Keratinocyte (primary cell): ENCODE results near the gene ACTA2. TPM values are rescaled to one million over a fixed set of nuclear protein-coding genes. Genes with fewer than 3 reads are reported as not detected.

ENCODE experiments used
- DNase-seq: peaks from one replicate; pipeline ENCODE4 v3.0.0-alpha.2; 2011; ENCODE audit warnings: low read depth, missing footprints, low spot score
- FAIRE-seq: peaks from 2 replicates; lab custom pipeline; 2011; peaks lifted over from hg19 to GRCh38; lab: Jason Lieb, UNC
- H2AFZ ChIP-seq: 2 replicates; pipeline ENCODE4 v1.6.0; 2012; ENCODE audit warnings: low read length, control low read depth, inconsistent platforms; ENCODE audit not compliant: control insufficient read depth
- H3K27ac ChIP-seq: 2 replicates; pipeline ENCODE4 v1.5.1; 2011; ENCODE audit warnings: low read length; ENCODE audit not compliant: control insufficient read depth, insufficient read depth
- H3K27me3 ChIP-seq: 3 replicates; pipeline ENCODE4 v1.6.0; 2011; ENCODE audit warnings: low read length; ENCODE audit not compliant: control insufficient read depth, insufficient read depth; ENCODE audit errors: extremely low read depth
- H3K36me3 ChIP-seq, 2 experiments: 2 replicates in 1 of 2; 3 replicates in 1 of 2; pipeline ENCODE4 v1.5.1; 2011; ENCODE audit warnings: low read length in 2 of 2, mild to moderate bottlenecking in 1 of 2; ENCODE audit not compliant: control insufficient read depth in 2 of 2, insufficient read depth in 2 of 2; ENCODE audit errors: extremely low read depth in 1 of 2
- H3K4me1 ChIP-seq: 3 replicates; pipeline ENCODE4 v1.5.1; 2011; ENCODE audit warnings: low read length; ENCODE audit not compliant: control insufficient read depth, insufficient read depth; ENCODE audit errors: extremely low read depth
- H3K4me2 ChIP-seq: 3 replicates; pipeline ENCODE4 v1.6.0; 2011; ENCODE audit warnings: low read depth, low read length; ENCODE audit not compliant: control insufficient read depth, insufficient read depth; ENCODE audit errors: extremely low read depth
- H3K4me3 ChIP-seq, 3 experiments: fragments of 200-600 bp in 1 of 3; sonication (generic) in 1 of 3; 2 replicates in 2 of 3; 3 replicates in 1 of 3; pipeline ENCODE4 v1.5.1; 2011 to 2016; ENCODE audit warnings: low read length in 3 of 3, mild to moderate bottlenecking in 3 of 3, control low read depth in 2 of 3, inconsistent platforms in 1 of 3, low read depth in 1 of 3, mixed read lengths in 1 of 3, mixed run types in 1 of 3, moderate library complexity in 1 of 3; ENCODE audit not compliant: control insufficient read depth in 2 of 3, insufficient read depth in 2 of 3; ENCODE audit errors: extremely low read depth in 1 of 3
- H3K79me2 ChIP-seq: 2 replicates; pipeline ENCODE4 v1.6.0; 2012; ENCODE audit warnings: low read length; ENCODE audit not compliant: control insufficient read depth, insufficient read depth
- H3K9ac ChIP-seq: 3 replicates; pipeline ENCODE4 v1.6.0; 2011; ENCODE audit warnings: low read length; ENCODE audit not compliant: control insufficient read depth, insufficient read depth; ENCODE audit errors: extremely low read depth
- H3K9me1 ChIP-seq: 3 replicates; pipeline ENCODE4 v1.6.0; 2011; ENCODE audit warnings: low read length; ENCODE audit not compliant: control insufficient read depth, insufficient read depth; ENCODE audit errors: extremely low read depth
- H3K9me3 ChIP-seq: 2 replicates; pipeline ENCODE4 v1.5.1; 2012; ENCODE audit warnings: low read depth, low read length; ENCODE audit not compliant: control insufficient read depth
- H4K20me1 ChIP-seq: 3 replicates; pipeline ENCODE4 v1.6.0; 2011; ENCODE audit warnings: low read length; ENCODE audit not compliant: control insufficient read depth, insufficient read depth; ENCODE audit errors: extremely low read depth
- CTCF ChIP-seq, 3 experiments: IDR thresholded peaks in 1 of 3; conservative IDR thresholded peaks in 1 of 3; optimal IDR thresholded peaks in 1 of 3; 2 replicates in 2 of 3; 3 replicates in 1 of 3; pipeline versions ENCODE3 to v1.5.1; 2011; ENCODE audit warnings: low read length in 3 of 3, mild to moderate bottlenecking in 3 of 3, moderate library complexity in 2 of 3, control low read depth in 1 of 3, inconsistent platforms in 1 of 3; ENCODE audit not compliant: insufficient read depth in 2 of 3; ENCODE audit errors: extremely low read depth in 1 of 3
- EZH2 ChIP-seq: IDR thresholded peaks from one replicate; pipeline ENCODE4 v1.6.1; 2012; ENCODE audit warnings: inconsistent platforms, mild to moderate bottlenecking, low read length, moderate library complexity
- dilution Hi-C: fragments of 300-500 bp; cut with MboI; formaldehyde crosslinking; loops from one replicate; pipeline ENCODE4 v1.7.0; 2020; ENCODE audit warnings: low sequenced_read_pairs; ENCODE audit not compliant: extremely low pct_ligation_motif_present
- polyA plus RNA-seq, 5 experiments: library from polyadenylated mRNA; depleted of rRNA in 3 of 5; stranded (reverse) in 3 of 5; stranded (forward) in 1 of 5; unstranded in 1 of 5; fragments of >200 nt; gene quantifications; 1 replicate in 1 of 5; 2 replicates in 3 of 5; 3 replicates in 1 of 5; pipeline versions ENCODE4 v1.2.1 to v1.2.3, GENCODE V29; 2011 to 2012; ENCODE audit warnings: missing spikeins in 2 of 5, low read depth in 1 of 5, low replicate concordance in 1 of 5

Gene ACTA2
- polyA plus RNA-seq, 1 donor (not counting 4 experiments of a cell fraction or from before 2014, with no cell fraction given), result 3.7 TPM

GRCh38 chr10:88960802-88961201, 8.2 kb upstream of the ACTA2 start:
- no peaks in the 10 kb centered on the region for H3K9me3 ChIP-seq

GRCh38 chr10:88958721-88959120, 6.1 kb upstream of the ACTA2 start:
- H3K9ac ChIP-seq, result no peak overlapping the region
- TF ChIP-seq EZH2 (no peak), CTCF (optimal IDR thresholded peaks at IDR 0.05 in 1 of 3, IDR thresholded peaks at IDR 0.05 in 1 of 3, conservative IDR thresholded peaks at IDR 0.05 in 1 of 3; ENCODE audit: extremely low read depth in 1 of 3, insufficient read depth in 2 of 3, low read length in 3 of 3) (no peak)
- no peaks in the 10 kb centered on the region for H3K4me1 ChIP-seq
- no peak for FAIRE-seq
- H3K79me2 ChIP-seq, result no peaks in the 10 kb centered on the region
- H3K9me3 ChIP-seq, result no peaks in the 10 kb centered on the region
- H3K9me1 ChIP-seq, result no peaks in the 10 kb centered on the region
- no peak overlapping the region for H3K27ac ChIP-seq
- no peak overlapping the region for H3K4me3 ChIP-seq
- no peaks in the 10 kb centered on the region for H3K27me3 ChIP-seq
- no peak overlapping the region for H2AFZ ChIP-seq
- H3K4me2 ChIP-seq, result no peak overlapping the region
- H3K36me3 ChIP-seq, result no peaks in the 10 kb centered on the region
- no peaks in the 10 kb centered on the region for H4K20me1 ChIP-seq
- dilution Hi-C loops, result no loop called here
- DNase-seq, result no peak

More at GRCh38 chr10:88960802-88961201, 8.2 kb upstream of the ACTA2 start:
- Histone ChIP-seq H3K27ac (no peak overlapping the region), H3K4me3 (no peak overlapping the region), H3K4me1 (no peaks in the 10 kb centered on the region), H3K4me2 (no peak overlapping the region), H4K20me1 (no peaks in the 10 kb centered on the region), H3K9me1 (no peaks in the 10 kb centered on the region), H3K9ac (no peak overlapping the region), H3K27me3 (no peaks in the 10 kb centered on the region), H2AFZ (no peak overlapping the region), H3K36me3 (no peaks in the 10 kb centered on the region), H3K79me2 (no peaks in the 10 kb centered on the region)
- FAIRE-seq (peak; percentile 66), DNase-seq (no peak)
- TF ChIP-seq EZH2 (no peak), CTCF (optimal IDR thresholded peaks at IDR 0.05 in 1 of 3, IDR thresholded peaks at IDR 0.05 in 1 of 3, conservative IDR thresholded peaks at IDR 0.05 in 1 of 3; ENCODE audit: extremely low read depth in 1 of 3, insufficient read depth in 2 of 3, low read length in 3 of 3) (no peak)
- dilution Hi-C loops, result no loop called here
